GM19043 (cell line): ENCODE measurements around the gene SLC27A6.
"Not testable (repeated sequence)": the region's sequence is repeated elsewhere in the genome, so short reads cannot be mapped to it uniquely, and the experiment has no call there.

Experiments used
- ATAC-seq: cut with Tn5 transposase; IDR thresholded peaks from one replicate; pipeline ENCODE4 v1.9.1; 2021; ENCODE audit warnings: low read depth; ENCODE audit not compliant: unreplicated experiment

Gene SLC27A6

GRCh38 chr5:129001841-129002526, 36.7 kb downstream of the SLC27A6 start:
- no peak for ATAC-seq

GRCh38 chr5:129002527-129002842, 37.2 kb downstream of the SLC27A6 start:
- no peak for ATAC-seq

- ATAC-seq, result no peak
Observed at GRCh38 chr5:129003232-129003631, 37.9 kb downstream of the SLC27A6 start.

GRCh38 chr5:129014185-129014584, 48.9 kb downstream of the SLC27A6 start:
- ATAC-seq, result no peak

- no peak for ATAC-seq
Observed at GRCh38 chr5:129018837-129019236, 53.5 kb downstream of the SLC27A6 start.

- ATAC-seq, result no peak
Observed at GRCh38 chr5:129019401-129019908, 54.2 kb downstream of the SLC27A6 start.

GRCh38 chr5:129020683-129021082, 55.4 kb downstream of the SLC27A6 start:
- no peak for ATAC-seq

- no peak for ATAC-seq
Observed at GRCh38 chr5:129021744-129022143, 56.5 kb downstream of the SLC27A6 start.

GRCh38 chr5:129022599-129022998, 57.3 kb downstream of the SLC27A6 start:
- ATAC-seq, result no peak

- no peak for ATAC-seq
Observed at GRCh38 chr5:129027260-129027659, 62.0 kb downstream of the SLC27A6 start.

- ATAC-seq, result no peak
Observed at GRCh38 chr5:129031886-129032683, 66.8 kb downstream of the SLC27A6 start.

GRCh38 chr5:129036257-129036656, 71.0 kb downstream of the SLC27A6 start:
- ATAC-seq, result not testable (repeated sequence)

- no peak for ATAC-seq
Observed at GRCh38 chr5:129041196-129041881, 76.1 kb downstream of the SLC27A6 start.

GRCh38 chr5:129042306-129042705, 77.0 kb downstream of the SLC27A6 start:
- no peak for ATAC-seq

- no peak for ATAC-seq
Observed at GRCh38 chr5:129043894-129044293, 78.6 kb downstream of the SLC27A6 start.

GRCh38 chr5:129046151-129046550, 80.9 kb downstream of the SLC27A6 start:
- ATAC-seq, result no peak

- ATAC-seq, result no peak
Observed at GRCh38 chr5:129048509-129048908, 83.2 kb downstream of the SLC27A6 start.

GRCh38 chr5:129049126-129049799, 84.0 kb downstream of the SLC27A6 start:
- ATAC-seq, result no peak

- no peak for ATAC-seq
Observed at GRCh38 chr5:129051283-129051682, 86.0 kb downstream of the SLC27A6 start.

GRCh38 chr5:129053438-129053837, 88.2 kb downstream of the SLC27A6 start:
- no peak for ATAC-seq

- no peak for ATAC-seq
Observed at GRCh38 chr5:129057329-129057728, 92.0 kb downstream of the SLC27A6 start.
